Astrocyte (in vitro differentiated cells and primary cell): Measurements from ENCODE around the gene COMMD4.
"Not testable (repeated sequence)": the region's sequence is repeated elsewhere in the genome, so short reads cannot be mapped to it uniquely, and the experiment has no call there.

Experiments used
- CTCF ChIP-seq: IDR thresholded peaks from 2 replicates; pipeline ENCODE4 v1.5.1; 2011; ENCODE audit warnings: low read depth, mild to moderate bottlenecking, inconsistent platforms, low read length, moderate library complexity; ENCODE audit not compliant: insufficient read depth
- EZH2 ChIP-seq: IDR thresholded peaks from 2 replicates; pipeline ENCODE4 v1.6.1; 2012; ENCODE audit warnings: mild to moderate bottlenecking, low read length, inconsistent platforms; ENCODE audit not compliant: insufficient read depth

GRCh38 chr15:75312548-75312947 is 23.3 kb upstream of the COMMD4 start:
- not testable (repeated sequence) for TF ChIP-seq CTCF, EZH2
